Stimulated activated CD4-positive, alpha-beta T cell treated with anti-CD3 and anti-CD28 coated beads, Interleukin-12 subunit alpha, Interleukin-12 subunit beta, amount 100 ng/mL, for 4 hours (primary cell): Measurements from ENCODE around the gene FKTN.

Experiments
- DNase-seq: peaks from one replicate; pipeline ENCODE4 v3.0.0-alpha.2; 2020

Gene FKTN

GRCh38 chr9:105679257-105680022 is 121.5 kb downstream of the FKTN start:
- DNase-seq, result no peak

GRCh38 chr9:105681313-105681712 is 123.4 kb downstream of the FKTN start:
- no peak for DNase-seq

- DNase-seq, result no peak
Observed at GRCh38 chr9:105681724-105682123, 123.8 kb downstream of the FKTN start.

GRCh38 chr9:105683688-105684275 is 125.9 kb downstream of the FKTN start:
- DNase-seq, result no peak

GRCh38 chr9:105686936-105687335 is 129.0 kb downstream of the FKTN start:
- DNase-seq, result no peak
